NCI-H1930 (cell line): ENCODE measurements around the gene LMLN.
"Not testable (repeated sequence)": the region's sequence is repeated elsewhere in the genome, so short reads cannot be mapped to it uniquely, and the experiment has no call there.

Source experiments
- DNase-seq, 2 experiments: peaks; one replicate each; lab custom pipeline; 2025; lab: John Stamatoyannopoulos, UW

LMLN gene

DNA sequence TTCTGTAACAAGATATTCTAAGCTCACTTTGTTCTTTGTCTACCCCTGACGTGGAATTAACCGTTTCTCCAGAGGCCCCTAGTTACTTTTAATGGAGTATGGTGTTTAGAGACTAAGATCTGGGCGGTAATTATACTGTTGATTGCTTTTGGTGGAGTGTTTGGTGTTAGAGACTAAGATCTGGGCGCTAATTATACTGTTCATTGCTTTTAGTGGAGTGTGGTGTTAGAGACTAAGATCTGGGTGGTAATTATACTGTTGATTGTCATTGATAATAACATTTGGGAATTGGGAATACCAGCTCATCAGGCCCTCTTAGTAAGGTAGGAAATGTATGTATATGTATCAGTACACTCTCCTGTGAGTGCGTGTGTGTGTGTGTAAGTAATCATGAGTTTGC, 66.6 kb downstream of the LMLN start:
- DNase-seq = peak in 1 of 2 experiments; percentile 24

DNA sequence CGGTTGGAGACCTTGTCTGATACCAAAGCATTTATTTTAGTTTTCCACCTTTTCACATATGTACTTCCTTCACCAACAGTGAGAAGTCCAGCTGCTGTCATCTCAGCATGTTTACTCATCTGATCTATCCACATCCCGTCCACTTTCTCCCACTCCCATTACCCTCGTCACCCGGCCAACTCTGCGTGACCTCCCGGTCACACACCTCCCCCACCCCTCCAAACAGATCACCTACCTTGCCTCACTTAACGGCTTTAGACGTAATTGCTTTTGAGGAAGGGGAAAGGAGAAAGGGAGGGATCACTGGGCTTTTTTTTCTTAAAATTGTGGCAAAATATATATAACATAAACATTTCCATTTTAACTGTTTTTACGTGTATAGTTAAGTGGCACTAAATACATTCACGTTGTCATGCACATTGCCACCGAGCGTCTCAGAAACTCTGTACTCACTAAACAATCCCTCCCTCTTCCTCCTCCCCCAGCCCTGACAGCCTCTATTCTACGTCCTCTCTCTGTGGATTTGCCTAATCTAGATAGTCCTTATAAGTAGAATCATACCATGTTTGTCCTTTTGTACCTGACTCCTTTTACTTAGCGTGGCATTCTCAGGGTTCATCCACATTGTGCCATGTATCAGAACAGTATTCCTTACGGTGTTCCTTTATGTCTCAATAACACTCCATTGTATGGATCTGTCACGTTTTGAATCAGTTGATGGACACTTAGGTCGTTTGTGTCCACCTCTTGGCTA, 67.2 kb downstream of the LMLN start:
- DNase-seq = peak in 1 of 2 experiments; percentile 36

DNA sequence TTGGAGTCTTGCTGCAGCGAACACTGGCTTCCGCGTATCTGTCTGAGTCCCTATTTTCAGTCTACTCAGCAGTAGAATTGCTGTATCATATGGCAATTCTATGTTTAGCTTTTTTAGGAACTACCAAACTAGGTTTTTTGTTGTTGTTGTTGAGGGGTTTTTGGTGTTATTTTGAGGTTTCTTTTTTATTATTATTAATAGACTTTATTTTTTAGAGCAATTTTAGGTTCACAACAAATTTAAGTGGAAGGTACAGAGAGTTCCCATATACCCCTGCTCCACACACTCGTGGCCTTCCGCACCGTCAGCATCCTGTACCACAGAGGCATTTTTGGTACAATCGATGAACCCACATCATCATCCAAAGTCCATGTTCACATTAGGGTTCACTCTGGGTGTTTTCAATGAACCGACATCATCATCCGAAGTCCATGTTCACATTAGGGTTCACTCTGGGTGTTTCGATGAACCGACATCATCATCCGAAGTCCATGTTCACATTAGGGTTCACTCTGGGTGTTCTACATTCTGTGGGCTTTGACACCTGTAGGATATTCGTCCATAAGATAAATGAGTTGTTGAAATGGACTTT, 67.9 kb downstream of the LMLN start:
- DNase-seq = no peak

DNA sequence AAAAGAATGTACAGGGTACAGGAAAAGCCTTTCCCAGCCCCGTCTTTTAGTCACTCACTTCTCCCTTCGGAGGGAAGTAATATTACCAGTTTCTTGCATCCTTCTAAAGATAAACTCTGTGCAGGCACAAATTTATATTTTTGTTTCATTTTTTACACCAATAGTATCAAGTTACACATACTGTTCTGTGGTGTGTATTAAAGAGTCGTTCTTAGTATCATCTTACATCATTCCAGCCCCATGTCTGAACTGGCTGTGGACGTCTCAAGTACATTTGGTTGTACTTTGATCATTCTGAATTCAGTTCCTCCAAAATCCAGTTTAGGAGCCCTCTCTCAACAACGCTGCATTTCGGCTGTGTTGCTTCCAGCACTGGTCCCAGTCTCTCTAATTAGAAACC, 68.7 kb downstream of the LMLN start:
- DNase-seq = no peak

DNA sequence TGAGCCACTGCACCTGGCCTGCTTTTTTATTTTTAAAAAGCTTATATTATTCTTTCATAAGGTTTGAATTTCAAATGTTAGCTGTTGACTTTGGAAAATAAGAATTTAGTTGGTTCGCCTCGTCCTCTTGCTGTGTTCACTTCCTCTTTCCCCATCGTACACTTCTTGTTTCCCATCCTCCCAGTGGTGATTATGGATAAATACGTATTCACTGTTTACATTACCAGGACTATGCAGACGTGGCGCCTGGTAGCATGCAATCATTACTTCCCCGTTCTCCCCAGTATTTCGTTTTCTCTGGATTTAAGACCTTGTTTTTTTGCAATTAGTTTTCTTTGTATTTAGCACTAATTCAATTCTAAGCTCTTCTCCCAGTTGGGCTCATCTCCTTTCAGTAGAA, 70.1 kb downstream of the LMLN start:
- DNase-seq = no peak

DNA sequence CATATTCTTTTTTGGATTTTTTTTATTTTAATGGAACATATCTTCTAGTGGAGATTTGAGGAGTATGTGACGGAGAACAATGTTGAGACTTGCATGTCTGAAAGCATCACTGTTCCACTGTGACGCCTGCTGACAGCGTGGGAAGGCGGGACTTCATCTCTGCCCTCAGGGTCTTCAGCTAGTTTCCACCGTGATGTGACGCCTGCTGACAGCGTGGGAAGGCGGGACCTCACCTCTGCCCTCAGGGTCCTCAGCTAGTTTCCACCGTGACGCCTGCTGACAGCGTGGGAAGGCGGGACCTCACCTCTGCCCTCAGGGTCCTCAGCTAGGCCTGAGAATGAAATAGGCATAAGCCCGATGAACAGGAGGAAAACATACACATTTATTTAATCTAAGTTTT, 70.7 kb downstream of the LMLN start:
- DNase-seq = no peak

DNA sequence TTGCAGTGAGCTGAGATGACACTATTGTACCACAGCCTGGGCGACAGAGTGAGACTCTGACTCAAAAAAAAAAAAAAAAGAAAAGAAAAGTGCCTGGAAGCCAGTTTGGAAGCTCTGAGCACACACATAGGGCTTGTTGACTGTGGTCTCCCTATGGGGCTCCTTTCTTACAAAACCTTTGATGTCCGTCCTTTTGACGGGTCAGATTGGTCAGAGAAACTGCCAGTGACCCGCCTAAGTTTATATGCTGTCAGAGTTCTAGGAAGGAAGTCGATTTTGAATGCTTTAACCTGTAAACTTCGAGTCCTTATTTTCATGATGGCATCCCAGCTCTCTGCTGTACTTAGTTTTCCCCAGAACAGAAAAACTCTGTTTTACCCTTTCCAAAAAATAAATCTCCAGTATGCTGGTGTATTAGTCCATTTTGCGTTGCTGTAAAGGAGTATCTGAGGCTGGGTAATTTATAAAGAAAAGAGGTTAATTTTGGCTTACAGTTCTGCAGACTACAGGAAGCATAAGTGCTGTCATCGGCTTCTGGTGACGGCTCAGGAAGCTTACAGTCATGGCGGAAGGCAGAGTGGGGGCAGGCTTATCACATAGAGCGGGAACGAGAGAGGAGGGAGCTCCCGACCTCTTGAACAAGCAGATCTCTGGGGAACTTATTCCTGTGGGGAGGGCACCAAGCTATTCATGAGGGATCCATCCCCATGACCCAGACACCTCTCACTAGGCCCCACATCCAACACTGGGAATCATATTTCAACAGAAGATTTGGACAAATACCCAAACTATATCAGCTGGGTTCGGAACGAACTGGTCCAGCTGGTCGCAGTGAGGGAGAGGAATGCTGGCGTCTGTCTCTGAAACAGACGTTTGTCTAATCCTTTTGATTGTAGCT, 72.3 kb downstream of the LMLN start:
- no peak for DNase-seq

DNA sequence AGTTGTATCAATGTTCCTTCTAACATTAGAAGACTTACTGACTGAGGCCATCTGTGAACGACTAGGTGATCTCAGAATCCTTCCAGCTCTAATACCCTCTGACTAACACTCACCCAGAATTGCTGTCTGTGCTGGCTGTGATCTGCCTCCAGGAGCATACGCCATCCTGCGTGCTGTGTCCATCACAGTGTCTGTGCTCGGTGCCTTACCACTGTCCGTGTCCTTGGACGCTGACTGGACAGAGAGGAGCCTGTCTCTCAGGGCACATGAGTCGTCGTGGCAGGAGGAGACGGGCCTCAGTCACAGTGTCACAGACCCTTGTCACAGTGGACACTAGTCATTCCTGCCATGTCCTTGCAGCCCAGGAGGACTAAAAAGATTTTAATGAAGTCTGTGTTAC, 83.1 kb downstream of the LMLN start:
- no peak for DNase-seq

DNA sequence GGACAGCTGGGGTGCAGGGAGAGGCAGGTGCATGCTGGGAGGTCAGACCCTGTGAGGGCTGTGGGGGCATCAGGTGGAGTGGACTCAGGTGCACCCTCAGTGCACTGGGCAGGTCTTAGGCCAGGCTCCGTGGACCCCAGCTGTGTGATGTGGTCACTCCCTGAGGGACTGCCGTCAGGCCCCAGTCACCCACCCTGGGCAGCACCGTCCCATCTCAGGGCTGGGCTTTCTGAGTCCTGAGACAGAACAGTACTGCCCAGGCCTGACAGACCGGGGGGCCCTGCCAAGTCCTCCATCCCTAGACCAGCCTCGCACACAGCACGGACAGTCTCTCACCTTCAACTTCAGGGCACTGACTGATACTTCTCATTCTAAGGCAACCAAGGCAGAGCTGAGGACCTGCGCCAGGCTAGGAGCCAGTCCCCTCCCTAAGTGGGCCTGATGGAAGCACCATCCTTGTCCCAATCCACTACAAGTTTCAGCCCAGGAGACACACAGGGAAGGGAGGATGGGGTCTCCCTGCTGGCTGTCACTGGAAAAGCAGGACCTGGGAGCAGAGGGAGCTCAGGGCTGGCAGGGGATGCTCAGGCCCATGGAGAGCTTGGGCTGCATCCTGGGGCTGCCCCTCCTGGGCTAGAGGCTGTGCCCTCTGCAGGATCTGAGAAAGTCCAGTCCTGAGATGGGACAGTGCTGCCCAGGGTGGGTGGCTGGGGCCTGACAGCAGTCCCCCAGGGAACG, 86.3 kb downstream of the LMLN start:
- no peak for DNase-seq

DNA sequence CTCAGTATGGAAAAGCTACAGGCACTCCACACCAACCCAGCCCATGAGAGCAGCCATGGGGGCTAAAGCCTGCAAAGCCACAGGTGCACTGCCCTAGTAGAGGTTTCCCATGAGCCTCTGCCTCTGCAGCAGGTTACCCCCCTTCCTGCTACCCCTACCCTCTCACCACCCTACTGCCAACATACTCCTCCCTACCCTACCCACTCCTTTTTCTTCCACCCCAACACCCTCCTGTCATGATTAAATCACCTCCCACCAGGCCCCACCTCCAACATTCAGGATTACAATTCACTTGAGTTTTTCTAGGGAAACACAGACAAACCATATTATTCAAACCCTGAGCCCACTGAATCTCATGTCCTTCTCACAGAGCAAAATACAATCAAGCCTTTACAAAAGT, 88.4 kb downstream of the LMLN start:
- DNase-seq = no peak

DNA sequence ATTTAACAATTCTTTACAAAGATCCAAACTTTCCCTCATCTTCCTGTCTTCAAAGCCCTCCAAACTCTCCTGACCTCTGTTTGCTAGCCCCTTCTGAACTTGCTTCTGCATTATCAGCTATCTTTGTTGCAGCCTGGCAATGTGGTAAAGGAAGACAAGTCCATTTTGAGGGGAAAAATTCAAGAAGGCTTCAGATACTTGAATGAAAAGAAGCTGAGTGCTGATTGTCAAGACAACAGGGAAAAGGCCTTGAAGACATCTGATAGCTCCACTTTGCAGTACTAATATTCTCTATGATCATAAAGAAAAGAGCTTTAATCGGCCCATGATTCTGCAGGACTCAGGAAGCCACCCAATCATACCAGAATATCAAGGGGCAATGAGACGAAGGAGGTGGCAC, 91.8 kb downstream of the LMLN start:
- no peak for DNase-seq

DNA sequence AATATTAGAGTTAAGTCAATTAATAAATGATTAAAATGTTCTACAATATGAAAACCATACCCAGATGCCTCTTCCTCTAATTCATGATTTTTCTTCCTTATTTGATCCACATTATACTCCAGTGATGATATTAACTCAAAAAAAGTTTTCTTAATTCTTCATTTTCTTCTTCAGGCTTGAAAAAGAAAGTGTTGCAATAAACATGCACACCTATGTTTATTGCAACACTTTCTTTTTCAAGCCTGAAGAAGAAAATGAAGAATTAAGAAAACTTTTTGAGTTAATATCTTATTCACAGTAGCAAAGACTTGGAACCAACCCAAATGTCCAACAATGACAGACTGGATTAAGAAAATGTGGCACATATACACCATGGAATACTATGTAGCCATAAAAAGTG, 93.4 kb downstream of the LMLN start:
- not testable (repeated sequence) for DNase-seq

DNA sequence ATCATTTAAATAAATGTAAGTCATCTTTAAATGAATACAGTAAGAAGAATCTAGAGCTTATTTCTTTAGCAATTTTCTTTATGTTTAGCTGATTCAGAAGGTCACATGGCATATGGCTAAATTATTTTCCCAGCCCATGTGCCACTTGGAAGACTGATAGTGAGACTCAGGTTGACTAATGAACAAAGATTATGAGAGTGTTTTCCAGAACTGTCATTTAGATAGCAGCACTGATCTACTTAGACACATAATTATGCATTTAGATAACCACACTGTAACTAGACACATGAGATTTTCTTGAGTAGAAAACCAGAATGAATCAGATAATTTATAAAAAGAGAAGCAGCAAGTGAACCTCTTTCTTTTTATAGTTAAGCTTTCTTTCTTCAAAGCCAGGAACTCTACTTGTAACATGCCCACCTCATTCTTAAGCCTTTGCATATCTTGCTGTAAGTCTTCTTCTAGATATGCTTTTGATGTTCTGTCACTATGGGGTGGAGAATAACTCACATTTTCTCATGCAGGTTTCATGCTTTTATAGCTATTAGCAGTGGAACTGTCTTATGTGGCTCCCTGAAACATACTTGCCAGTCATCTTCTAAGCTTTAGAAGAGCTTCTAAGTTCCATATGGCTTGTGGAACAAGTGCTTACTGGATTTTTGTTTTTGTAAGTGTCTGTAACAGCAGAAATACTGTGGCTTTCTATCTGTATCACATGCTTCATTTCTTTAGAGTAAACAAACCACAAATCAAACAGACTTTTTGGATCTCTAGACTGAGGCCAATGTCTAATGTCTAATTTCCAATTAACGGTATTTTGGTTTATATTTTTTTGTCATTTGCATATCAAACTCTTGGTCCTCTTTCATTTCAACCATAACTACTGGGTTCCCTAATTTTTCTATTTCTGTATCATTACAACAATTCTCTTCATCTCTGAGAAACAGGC, 101.4 kb downstream of the LMLN start:
- DNase-seq = no peak

DNA sequence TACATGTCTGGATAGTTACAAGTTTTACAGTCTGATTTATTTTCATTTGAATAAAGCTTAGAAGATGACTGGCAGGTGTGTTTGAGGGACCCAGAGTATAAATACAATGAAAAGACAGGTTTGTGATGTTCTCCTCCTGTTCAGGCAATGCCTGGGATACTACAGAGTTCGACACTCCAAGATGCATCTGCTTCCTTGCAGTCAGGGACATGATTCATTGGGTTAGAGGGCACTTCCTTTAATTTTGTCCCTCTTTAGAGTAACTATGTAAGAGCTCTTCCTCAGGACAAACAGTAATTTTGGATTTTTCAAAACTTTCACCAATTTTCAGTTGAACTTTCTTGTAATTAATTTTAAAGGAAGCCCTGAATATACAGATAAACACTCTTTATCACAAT, 102.0 kb downstream of the LMLN start:
- no peak for DNase-seq

DNA sequence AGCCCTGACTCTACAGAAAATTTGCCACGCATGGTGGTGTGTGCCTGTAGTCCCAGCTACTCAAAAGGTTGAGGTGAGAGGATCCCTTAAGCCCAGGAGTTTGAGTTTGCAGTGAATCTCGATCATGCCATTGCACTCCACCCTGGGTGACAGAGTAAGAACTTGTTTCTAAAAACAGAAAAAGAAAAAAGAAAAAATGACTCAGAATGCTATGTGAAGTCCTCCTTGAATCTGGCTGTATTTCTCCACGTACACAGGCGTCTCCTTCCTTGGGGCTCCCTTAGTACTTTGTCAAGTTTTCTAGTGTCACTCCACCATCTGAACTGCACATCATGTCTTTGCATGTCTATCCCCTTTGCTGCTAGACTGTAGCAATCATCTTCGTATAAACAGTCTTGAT, 104.4 kb downstream of the LMLN start:
- DNase-seq = no peak

DNA sequence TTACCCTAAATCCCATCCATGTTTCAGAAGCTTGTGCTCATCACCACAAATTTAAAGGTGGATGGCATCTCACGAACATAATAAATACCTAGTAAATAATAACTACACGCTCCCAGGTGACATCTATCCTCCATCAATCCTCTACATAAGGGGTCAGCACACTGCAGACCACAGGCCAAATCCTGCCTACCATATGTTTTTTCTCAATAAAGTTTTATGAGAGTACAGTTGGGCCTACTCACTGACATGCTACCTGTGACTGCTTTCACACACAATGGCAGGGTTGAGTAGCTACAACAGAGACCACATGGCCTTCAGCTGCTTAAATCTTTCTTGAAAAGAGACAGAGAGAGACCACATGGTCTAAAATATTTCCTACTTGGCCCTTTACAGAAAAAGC, 105.9 kb downstream of the LMLN start:
- DNase-seq = no peak

DNA sequence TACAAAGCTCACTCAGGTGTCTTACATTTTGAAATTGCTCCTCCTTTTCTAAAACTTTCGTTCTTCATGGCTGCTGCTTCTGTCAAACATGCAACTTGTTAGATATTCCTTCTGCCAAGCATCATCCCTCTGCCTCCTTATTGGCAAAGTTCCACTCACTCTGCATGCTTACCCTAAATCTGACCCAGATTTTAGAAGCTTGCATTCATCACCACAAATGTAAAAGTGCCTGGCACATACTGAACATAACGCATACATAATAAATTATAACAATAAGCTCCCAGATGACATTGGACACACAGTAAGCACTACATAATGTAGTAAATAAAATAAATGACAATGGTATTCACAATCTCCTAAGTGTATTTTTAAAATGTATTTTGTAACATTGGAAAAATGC, 107.4 kb downstream of the LMLN start:
- no peak for DNase-seq

DNA sequence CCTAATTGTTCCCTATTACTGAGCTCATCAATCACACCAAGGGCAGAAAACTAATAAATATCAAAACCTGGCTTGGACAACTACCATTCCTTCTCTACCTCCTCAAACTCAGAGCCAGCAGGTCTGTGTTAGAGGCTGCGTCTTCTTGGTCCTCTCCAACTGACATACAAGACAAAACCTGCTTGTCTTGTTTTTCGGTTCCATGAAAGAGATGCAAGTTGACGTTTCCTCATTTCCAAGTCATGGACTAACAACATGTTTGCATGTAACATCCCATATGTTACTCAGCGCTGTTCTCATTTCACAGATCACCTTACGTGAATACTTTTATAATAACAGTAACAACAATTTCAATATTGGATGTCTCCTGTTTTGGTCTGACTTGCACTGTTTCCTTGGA, 110.9 kb downstream of the LMLN start:
- DNase-seq = no peak

DNA sequence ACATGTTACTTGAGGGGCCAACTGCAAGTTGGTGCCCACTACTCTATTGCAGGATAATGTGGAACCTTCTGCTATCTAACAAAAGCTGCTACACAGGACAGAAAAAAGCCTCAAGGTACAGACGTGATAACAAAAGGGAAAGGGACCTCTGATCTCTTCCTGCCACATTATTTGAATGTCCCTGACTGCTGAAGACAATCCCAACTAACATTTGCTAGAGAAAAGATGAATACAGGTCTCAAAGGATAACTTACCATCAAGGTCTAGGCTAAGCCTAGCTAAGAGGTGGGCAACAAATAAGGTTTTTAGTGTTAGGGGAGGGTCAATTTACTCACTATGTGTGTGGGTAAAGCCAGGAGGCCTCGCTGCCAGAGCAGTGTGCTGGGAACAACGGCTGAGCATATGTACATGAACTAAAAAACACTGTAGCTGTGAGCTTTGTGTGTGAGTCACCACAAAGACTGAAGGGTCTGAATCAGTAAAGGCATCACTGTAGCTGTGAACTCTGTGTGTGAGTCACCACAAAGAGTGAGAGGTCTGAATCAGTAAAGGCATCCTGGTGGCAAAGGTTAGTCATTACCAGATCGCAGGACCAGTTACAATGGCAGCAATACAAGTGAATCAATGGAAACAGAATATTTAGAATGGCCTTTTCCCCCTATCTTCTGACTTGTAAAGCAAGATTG, 111.7 kb downstream of the LMLN start:
- no peak for DNase-seq

DNA sequence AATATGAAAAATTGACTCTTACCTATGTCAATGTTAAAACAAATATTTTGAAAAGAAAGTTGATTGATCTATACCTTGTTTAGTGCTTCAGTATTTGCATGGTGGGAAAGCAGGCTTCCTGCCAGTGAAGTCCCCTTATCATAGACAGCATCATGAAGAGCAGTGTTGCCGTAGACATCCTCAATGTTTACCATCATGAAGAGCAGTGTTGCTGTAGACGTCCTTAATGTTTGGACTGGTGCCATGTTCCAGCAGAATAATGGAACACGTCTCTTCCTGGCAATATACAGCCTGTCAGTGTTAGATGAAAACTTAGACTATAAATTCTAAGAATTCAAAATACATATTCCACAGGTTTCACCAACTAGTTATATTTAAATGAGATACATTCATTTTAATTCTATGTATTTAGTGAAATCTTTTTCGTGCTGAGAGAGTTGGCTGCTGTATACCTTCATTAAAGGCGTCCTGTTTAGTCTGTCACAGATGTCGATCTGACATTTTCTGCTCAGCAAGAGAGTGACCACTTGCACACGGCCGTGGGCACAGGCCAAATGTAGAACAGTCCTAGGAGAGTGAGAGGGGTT, 116.8 kb downstream of the LMLN start:
- DNase-seq = no peak
